ENCODE measurements around the gene MICU1. TPM values are rescaled to one million over a fixed set of nuclear protein-coding genes. Genes with fewer than 3 reads are reported as not detected.

MICU1 gene
- total RNA-seq, 1 experiment from 2014 or later = 39.4 TPM

GRCh38 chr10:72449941-72450441, 175.9 kb downstream of the MICU1 start:
- ChIA-PET POLR2A (no interaction called here), CTCF (no interaction called here), RAD21 (ENCODE audit: low non-redundant PET in 1 of 2, low total read pairs in 2 of 2, uncharacterized antibody in 2 of 2, unreplicated experiment in 2 of 2) (no interaction called here)
- ATAC-seq (no peak), DNase-seq (ENCODE audit: low read depth, low spot score) (no peak)
- no peak overlapping the region for H3K4me2 ChIP-seq (ENCODE audit: low read length)
- H3K79me2 ChIP-seq (ENCODE audit: insufficient read depth, low read length) = no peaks in the 10 kb centered on the region
- intact Hi-C loops (cut with micrococcal nuclease) = no loop called here
- H3K27ac ChIP-seq (ENCODE audit: low read depth, low read length) = no peak overlapping the region
- BruUV-seq (replicated peaks) = no TSS peak
- H3K36me3 ChIP-seq (ENCODE audit: control insufficient read depth in 1 of 2, insufficient read depth in 2 of 2, low read length in 2 of 2) = no peaks in the 10 kb centered on the region
- no peaks in the 10 kb centered on the region for H3K9me2 ChIP-seq (ENCODE audit: insufficient read depth)
- H2AFZ ChIP-seq (ENCODE audit: low read depth, low read length, poor library complexity, severe bottlenecking) = no peak overlapping the region
- H4K20me1 ChIP-seq (ENCODE audit: insufficient read depth) = no peaks in the 10 kb centered on the region
- H3K4me3 ChIP-seq (replicated peaks in 1 of 2; ENCODE audit: low read depth in 1 of 2, low read length in 2 of 2) = no peak overlapping the region
- no peak for TF ChIP-seq POLR2AphosphoS5 (IDR thresholded peaks at IDR 0.05; ENCODE audit: low read depth, low read length)
- TF ChIP-seq CEBPB (IDR thresholded peaks at IDR 0.05; ENCODE audit: low read depth) = no peak
- TF ChIP-seq FOSL1 (IDR thresholded peaks at IDR 0.05; ENCODE audit: low read depth) = no peak
- no peak for TF ChIP-seq MAX (IDR thresholded peaks at IDR 0.05)
- TF ChIP-seq POLR2A (IDR thresholded peaks at IDR 0.05; ENCODE audit: borderline replicate concordance, extremely low read depth, insufficient read depth, insufficient read length) = no peak
- TF ChIP-seq ELF1 (IDR thresholded peaks at IDR 0.05; ENCODE audit: borderline replicate concordance, low read depth) = no peak
- no peak for TF ChIP-seq EZH2 (IDR thresholded peaks at IDR 0.05)
- no peak for TF ChIP-seq CBX3 (IDR thresholded peaks at IDR 0.05; ENCODE audit: low read depth)
- no peak for TF ChIP-seq ZNF274 (IDR thresholded peaks at IDR 0.05; ENCODE audit: low read depth, low read length)
- TF ChIP-seq JUND (IDR thresholded peaks at IDR 0.05) = no peak
- no peak for TF ChIP-seq SIN3A (IDR thresholded peaks at IDR 0.05; ENCODE audit: low read depth)
- TF ChIP-seq ZBTB33 (IDR thresholded peaks at IDR 0.05; ENCODE audit: extremely low read depth, insufficient replicate concordance, low read length) = no peak
- TF ChIP-seq EZH2phosphoT487 (IDR thresholded peaks at IDR 0.05; ENCODE audit: borderline replicate concordance) = no peak
- TF ChIP-seq SRF (IDR thresholded peaks at IDR 0.05; ENCODE audit: low read depth) = no peak
- TF ChIP-seq CTCF (IDR thresholded peaks at IDR 0.05 in 2 of 3, conservative IDR thresholded peaks at IDR 0.05 in 1 of 3; ENCODE audit: borderline replicate concordance in 1 of 3, insufficient read depth in 1 of 3, low read depth in 2 of 3, low read length in 2 of 3) = no peak
- no peak for TF ChIP-seq EGR1 (IDR thresholded peaks at IDR 0.05; ENCODE audit: low read depth)
- TF ChIP-seq ZFX (IDR thresholded peaks at IDR 0.05) = no peak
- TF ChIP-seq SP1 (IDR thresholded peaks at IDR 0.05; ENCODE audit: low read depth) = no peak
- no peak for TF ChIP-seq RAD21 (IDR thresholded peaks at IDR 0.05; ENCODE audit: low read depth)
- no peak for TF ChIP-seq ATF3 (IDR thresholded peaks at IDR 0.05)
- H3K27me3 ChIP-seq (ENCODE audit: insufficient read depth, low read length) = no peaks in the 10 kb centered on the region
- no peaks in the 10 kb centered on the region for H3K9me3 ChIP-seq (ENCODE audit: control insufficient read depth in 1 of 2, insufficient read depth in 1 of 2, low read depth in 1 of 2, low read length in 2 of 2)
- no peaks in the 10 kb centered on the region; a peak in 1 of 4 replicates for H3K4me1 ChIP-seq (ENCODE audit: control insufficient read depth in 1 of 2, insufficient read depth in 2 of 2, low read length in 2 of 2)
- H3K9ac ChIP-seq (ENCODE audit: low read length) = no peak overlapping the region

Measured in HCT116 (cell line).